HG03108 (cell line): ENCODE data around the gene ZMYND8.
"Not testable (repeated sequence)": the region's sequence is repeated elsewhere in the genome, so short reads cannot be mapped to it uniquely, and the experiment has no call there.

Experiments
- ATAC-seq: cut with Tn5 transposase; IDR thresholded peaks from one replicate; pipeline ENCODE4 v1.9.1; 2021; ENCODE audit warnings: moderate library complexity; ENCODE audit not compliant: unreplicated experiment

Gene ZMYND8

GRCh38 chr20:47253872-47254271 is 102.6 kb downstream of the ZMYND8 start:
- ATAC-seq, result no peak

- no peak for ATAC-seq
Measured at GRCh38 chr20:47252879-47253307, 103.6 kb downstream of the ZMYND8 start.

- no peak for ATAC-seq
Measured at GRCh38 chr20:47251154-47252020, 105.1 kb downstream of the ZMYND8 start.

GRCh38 chr20:47250360-47250759 is 106.1 kb downstream of the ZMYND8 start:
- ATAC-seq, result no peak

- no peak for ATAC-seq
Measured at GRCh38 chr20:47249913-47250312, 106.6 kb downstream of the ZMYND8 start.

- no peak for ATAC-seq
Measured at GRCh38 chr20:47248448-47248966, 108.0 kb downstream of the ZMYND8 start.

GRCh38 chr20:47247972-47248371 is 108.5 kb downstream of the ZMYND8 start:
- ATAC-seq, result no peak

GRCh38 chr20:47246061-47246777 is 110.3 kb downstream of the ZMYND8 start:
- no peak for ATAC-seq

GRCh38 chr20:47245166-47245565 is 111.3 kb downstream of the ZMYND8 start:
- not testable (repeated sequence) for ATAC-seq

GRCh38 chr20:47244451-47244850 is 112.0 kb downstream of the ZMYND8 start:
- ATAC-seq, result no peak

GRCh38 chr20:47243532-47244305 is 112.8 kb downstream of the ZMYND8 start:
- no peak for ATAC-seq

GRCh38 chr20:47243003-47243402 is 113.5 kb downstream of the ZMYND8 start:
- no peak for ATAC-seq

GRCh38 chr20:47241345-47241781 is 115.1 kb downstream of the ZMYND8 start:
- ATAC-seq, result no peak

GRCh38 chr20:47240096-47240495 is 116.4 kb downstream of the ZMYND8 start:
- ATAC-seq, result not testable (repeated sequence)

- no peak for ATAC-seq
Measured at GRCh38 chr20:47239719-47240067, 116.8 kb downstream of the ZMYND8 start.

GRCh38 chr20:47238780-47239718 is 117.5 kb downstream of the ZMYND8 start:
- ATAC-seq, result no peak

GRCh38 chr20:47237715-47238114 is 118.8 kb downstream of the ZMYND8 start:
- no peak for ATAC-seq

GRCh38 chr20:47236639-47236900 is 119.9 kb downstream of the ZMYND8 start:
- no peak for ATAC-seq

- ATAC-seq, result no peak
Measured at GRCh38 chr20:47235853-47236638, 120.5 kb downstream of the ZMYND8 start.
